T-cell (primary cell): ENCODE data around the gene MROH8. TPM values are rescaled to one million over a fixed set of nuclear protein-coding genes. Genes with fewer than 3 reads are reported as not detected.

ENCODE experiments used
- ATAC-seq, 4 experiments: fragments of 200-7000 bp in 3 of 4; fragments of 150-1000 bp in 1 of 4; cut with Tn5 transposase; replicated peaks in 1 of 4; 1 replicate in 3 of 4; 2 replicates in 1 of 4; pipeline ENCODE4 v1.10.0; 2021; ENCODE audit warnings: moderate library complexity in 3 of 4, mild to moderate bottlenecking in 2 of 4, moderate number of reproducible peaks in 1 of 4
- CTCF ChIA-PET, 2 donors: fragments of 300-600 bp; sonication (Branson Sonifier 250); formaldehyde crosslinking; loops; one replicate each; lab custom pipeline; 2022; ENCODE audit warnings: antibody characterized with exemption in 2 of 2; lab: Charles Lee
- POLR2A ChIA-PET, 2 donors: fragments of 300-600 bp; sonication (Branson Sonifier 250); formaldehyde crosslinking; loops; one replicate each; lab custom pipeline; 2022; ENCODE audit warnings: antibody characterized with exemption in 2 of 2; lab: Charles Lee
- DNase-seq, 35 experiments: peaks; one replicate each; pipeline versions ENCODE4 v3.0.0 to v3.0.0-alpha.2; 2013 to 2023
- H3K27ac ChIP-seq: one replicate; pipeline ENCODE4 v1.5.1; 2013; ENCODE audit warnings: low read length
- H3K27me3 ChIP-seq, 2 experiments: replicated peaks in 1 of 2; 1 replicate in 1 of 2; 2 replicates in 1 of 2; pipeline versions ENCODE4 v1.6.1 to v1.7.0; 2013; ENCODE audit warnings: low read length in 1 of 2, mixed read lengths in 1 of 2; ENCODE audit not compliant: control insufficient read depth in 2 of 2, insufficient read depth in 2 of 2; ENCODE audit errors: extremely low read depth in 1 of 2
- H3K36me3 ChIP-seq, 2 donors: 1 replicate in 1 of 2; 2 replicates in 1 of 2; pipeline versions ENCODE4 v1.6.1 to v1.7.0; 2013; ENCODE audit warnings: low read length in 1 of 2; ENCODE audit not compliant: control insufficient read depth in 2 of 2, insufficient read depth in 1 of 2; ENCODE audit errors: extremely low read depth in 1 of 2
- H3K4me1 ChIP-seq, 2 experiments: 1 replicate in 1 of 2; 2 replicates in 1 of 2; pipeline versions ENCODE4 v1.6.1 to v1.7.0; 2013; ENCODE audit warnings: low read length in 2 of 2, mixed read lengths in 1 of 2; ENCODE audit not compliant: insufficient read depth in 2 of 2, control insufficient read depth in 1 of 2; ENCODE audit errors: extremely low read depth in 1 of 2
- H3K4me3 ChIP-seq, 2 donors: 1 replicate in 1 of 2; 2 replicates in 1 of 2; pipeline versions ENCODE4 v1.5.1 to v1.7.0; 2013; ENCODE audit warnings: mild to moderate bottlenecking in 2 of 2, low read length in 1 of 2, moderate library complexity in 1 of 2; ENCODE audit not compliant: control insufficient read depth in 1 of 2; ENCODE audit errors: extremely low read depth in 1 of 2
- H3K9me3 ChIP-seq: 2 replicates; pipeline ENCODE4 v1.7.0; 2013
- H3K27ac Mint-ChIP-seq, 2 donors: one replicate each; pipeline ENCODE4 v1.8.0; 2020 to 2021; ENCODE audit warnings: mild to moderate bottlenecking in 2 of 2, mixed read lengths in 2 of 2
- H3K27me3 Mint-ChIP-seq, 2 donors: one replicate each; pipeline ENCODE4 v1.8.0; 2021 to 2022; ENCODE audit warnings: mixed read lengths in 2 of 2
- H3K36me3 Mint-ChIP-seq: one replicate; pipeline ENCODE4 v1.8.0; 2021; ENCODE audit warnings: mixed read lengths
- H3K4me1 Mint-ChIP-seq, 3 donors: one replicate each; pipeline ENCODE4 v1.8.0; 2020 to 2022; ENCODE audit warnings: mixed read lengths in 3 of 3, mild to moderate bottlenecking in 1 of 3
- H3K4me3 Mint-ChIP-seq, 3 donors: one replicate each; pipeline ENCODE4 v1.8.0; 2020 to 2022; ENCODE audit warnings: mild to moderate bottlenecking in 3 of 3, mixed read lengths in 3 of 3, moderate library complexity in 3 of 3
- H3K9me3 Mint-ChIP-seq, 3 donors: one replicate each; pipeline ENCODE4 v1.8.0; 2020 to 2022; ENCODE audit warnings: mixed read lengths in 3 of 3
- WGBS: methylation state at CpG from one replicate; pipeline ENCODE4 v1.1.5; 2013; ENCODE audit warnings: missing lambda C conversion rate; ENCODE audit not compliant: insufficient coverage; 5-methylcytosine and 5-hydroxymethylcytosine counted together
- total RNA-seq, 35 experiments: library from RNA in 6 of 35; stranded (reverse) in 6 of 35; fragments of 120-200 nt in 1 of 35; gene quantifications; one replicate each; pipeline versions ENCODE4 v1.2.1 to v1.2.4 and lab custom pipeline; 2013 to 2026

MROH8 gene
- total RNA-seq, 5 donors from 2014 or later (not counting 1 experiment from before 2014, with no cell fraction given) = 0.70 to 2.5 (median 1.5) TPM

- H3K27me3 ChIP-seq = no peaks in the 10 kb centered on the region
- peaks cover 14 to 58% of the 10 kb centered on the region in 2 experiments for H3K4me1 ChIP-seq
- H3K4me3 Mint-ChIP-seq = peak overlapping the region in 1 of 3 donors; percentile 61
- ChIA-PET CTCF (no interaction called here), POLR2A (no interaction called here)
- no peaks in the 10 kb centered on the region for H3K27me3 Mint-ChIP-seq
- H3K36me3 ChIP-seq = peaks cover 4 to 38% of the 10 kb centered on the region in 2 donors
- H3K4me1 Mint-ChIP-seq = peaks cover 76 to 78% (median 76%) of the 10 kb centered on the region in 3 donors
- peak overlapping the region; percentile 76 to 96 for H3K27ac Mint-ChIP-seq
- no peak overlapping the region for H3K4me3 ChIP-seq
- no peak overlapping the region for H3K27ac ChIP-seq
- no peak for ATAC-seq
- no peak for DNase-seq
- H3K9me3 ChIP-seq = no peaks in the 10 kb centered on the region
- H3K36me3 Mint-ChIP-seq = peaks cover 31% of the 10 kb centered on the region
- WGBS = 96% methylated on average over 8 of the region's 8 CpGs
- H3K9me3 Mint-ChIP-seq = no peaks in the 10 kb centered on the region
These were observed 14.5 kb upstream of the MROH8 start for GRCh38 chr20:37193821-37194220.

- no peak for DNase-seq
- no peaks in the 10 kb centered on the region for H3K27me3 ChIP-seq
- H3K36me3 ChIP-seq = peaks cover 4 to 36% of the 10 kb centered on the region in 2 donors
- ChIA-PET CTCF (no interaction called here), POLR2A (no interaction called here)
- Mint-ChIP-seq H3K9me3 (no peaks in the 10 kb centered on the region), H3K4me1 (peaks cover 77 to 79% (median 79%) of the 10 kb centered on the region in 3 donors), H3K4me3 (peak overlapping the region in 1 of 3 donors; percentile 61), H3K27ac (peak overlapping the region; percentile 76 to 96), H3K27me3 (no peaks in the 10 kb centered on the region), H3K36me3 (peaks cover 27% of the 10 kb centered on the region)
- no peaks in the 10 kb centered on the region for H3K9me3 ChIP-seq
- H3K27ac ChIP-seq = no peak overlapping the region
- H3K4me1 ChIP-seq = peaks cover 14 to 62% of the 10 kb centered on the region in 2 experiments
- no peak for ATAC-seq
- H3K4me3 ChIP-seq = no peak overlapping the region
- 77% methylated on average over 3 of the region's 3 CpGs for WGBS
These were observed 13.9 kb upstream of the MROH8 start for GRCh38 chr20:37193226-37193625.

- peaks cover 14 to 61% of the 10 kb centered on the region in 2 experiments for H3K4me1 ChIP-seq
- peak; percentile 66 to 76 (median 72) for ATAC-seq
- DNase-seq = peak; percentile 29 to 83 (median 63)
- 5% methylated on average over 2 of the region's 5 CpGs for WGBS
- H3K27me3 ChIP-seq = no peaks in the 10 kb centered on the region
- H3K9me3 ChIP-seq = no peaks in the 10 kb centered on the region
- H3K36me3 Mint-ChIP-seq = peaks cover 31% of the 10 kb centered on the region
- POLR2A ChIA-PET = no interaction called here
- no peaks in the 10 kb centered on the region for H3K27me3 Mint-ChIP-seq
- no peak overlapping the region for H3K4me3 ChIP-seq
- H3K4me1 Mint-ChIP-seq = peaks cover 79 to 83% (median 79%) of the 10 kb centered on the region in 3 donors
- CTCF ChIA-PET = interaction anchor here (0.5 to 2.4 kb wide), 14 partner anchors 9 to 343 kb away, joined by 3 to 23 read pairs (median 4); partner anchors contain the start of genes MROH8 (in 2 of the 2), RPN2 (in 2 of the 2) and RBL1 (in 1 of the 2)
- peak overlapping the region; percentile 55 to 65 for H3K27ac Mint-ChIP-seq
- H3K27ac ChIP-seq = no peak overlapping the region
- peak overlapping the region in 1 of 3 donors; percentile 58 for H3K4me3 Mint-ChIP-seq
- H3K9me3 Mint-ChIP-seq = no peaks in the 10 kb centered on the region
- peaks cover 4 to 26% of the 10 kb centered on the region in 2 donors for H3K36me3 ChIP-seq
These were observed 12.9 kb upstream of the MROH8 start for GRCh38 chr20:37192137-37192854.

- peak overlapping the region; percentile 31 for H3K27ac ChIP-seq
- peaks cover 33% of the 10 kb centered on the region for H3K36me3 Mint-ChIP-seq
- CTCF ChIA-PET = interaction anchor here (0.6 to 2.4 kb wide), 6 partner anchors 12 to 343 kb away, joined by 3 to 23 read pairs (median 5); partner anchors contain the start of genes MROH8 (in 1 of the 2), RBL1 (in 1 of the 2) and RPN2 (in 1 of the 2)
- ATAC-seq = no peak
- H3K36me3 ChIP-seq = peaks cover 4 to 34% of the 10 kb centered on the region in 2 donors
- H3K27ac Mint-ChIP-seq = peak overlapping the region; percentile 52 to 88
- POLR2A ChIA-PET = interaction anchor here in 1 of 2 donors (0.6 kb wide), 1 partner anchor 590 kb away, joined by 3 read pairs; no protein-coding TSS in a partner anchor
- H3K27me3 ChIP-seq = no peaks in the 10 kb centered on the region
- H3K4me3 Mint-ChIP-seq = peak overlapping the region in 1 of 3 donors; percentile 55
- peaks cover 14 to 53% of the 10 kb centered on the region in 2 experiments for H3K4me1 ChIP-seq
- WGBS = 76% methylated on average over 3 of the region's 9 CpGs
- H3K4me3 ChIP-seq = no peak overlapping the region
- H3K4me1 Mint-ChIP-seq = peaks cover 73 to 77% (median 77%) of the 10 kb centered on the region in 3 donors
- DNase-seq = no peak
- H3K9me3 ChIP-seq = no peaks in the 10 kb centered on the region
- no peaks in the 10 kb centered on the region for H3K27me3 Mint-ChIP-seq
- no peaks in the 10 kb centered on the region for H3K9me3 Mint-ChIP-seq
These were observed 11.2 kb upstream of the MROH8 start for GRCh38 chr20:37190354-37191112.

- ATAC-seq (peak in 2 of 4 experiments; percentile 21 to 37), DNase-seq (no peak)
- no peak overlapping the region for H3K4me3 ChIP-seq
- no peaks in the 10 kb centered on the region for H3K9me3 ChIP-seq
- ChIA-PET POLR2A (interaction anchor here in 1 of 2 donors (0.7 kb wide), 1 partner anchor 1711 kb away, joined by 4 read pairs; no protein-coding TSS in a partner anchor), CTCF (interaction anchor here (0.6 to 1.4 kb wide), 7 partner anchors 8 to 339 kb away, joined by 3 to 10 read pairs (median 4); partner anchors contain the start of genes MROH8 (in 1 of the 2) and RPN2 (in 1 of the 2))
- Mint-ChIP-seq H3K9me3 (no peaks in the 10 kb centered on the region), H3K36me3 (peaks cover 38% of the 10 kb centered on the region), H3K4me3 (peak overlapping the region; percentile 29 to 55 (median 52)), H3K4me1 (peaks cover 65 to 72% (median 72%) of the 10 kb centered on the region in 3 donors), H3K27ac (peak overlapping the region; percentile 88 to 90), H3K27me3 (no peaks in the 10 kb centered on the region)
- 65% methylated on average over 2 of the region's 6 CpGs for WGBS
- H3K36me3 ChIP-seq = peaks cover 4 to 43% of the 10 kb centered on the region in 2 donors
- H3K4me1 ChIP-seq = peaks cover 4 to 43% of the 10 kb centered on the region in 2 experiments
- H3K27me3 ChIP-seq = no peaks in the 10 kb centered on the region
- peak overlapping the region; percentile 31 for H3K27ac ChIP-seq
These were observed 10.2 kb upstream of the MROH8 start for GRCh38 chr20:37189416-37190016.
